ENCODE measurements around the gene CNOT1.
A peak's percentile ranks its signal among the peaks of the same experiment; 100 is the strongest.

CNOT1 gene

GRCh38 chr16:58487566-58488351, 141.9 kb downstream of the CNOT1 start:
- peak; percentile 89 for TF ChIP-seq CTCF (IDR thresholded peaks at IDR 0.05; ENCODE audit: insufficient read depth, low read depth, low read length, missing control alignments)
- no peak overlapping the region for H3K4me3 ChIP-seq (ENCODE audit: low read depth, low read length)
- DNase-seq (ENCODE audit: low read depth): peak; percentile 80

GRCh38 chr16:58485184-58485887, 144.3 kb downstream of the CNOT1 start:
- no peak for TF ChIP-seq CTCF (IDR thresholded peaks at IDR 0.05; ENCODE audit: insufficient read depth, low read depth, low read length, missing control alignments)
- no peak overlapping the region for H3K4me3 ChIP-seq (ENCODE audit: low read depth, low read length)
- DNase-seq (ENCODE audit: low read depth): no peak

- DNase-seq (ENCODE audit: low read depth): no peak
- TF ChIP-seq CTCF (IDR thresholded peaks at IDR 0.05; ENCODE audit: insufficient read depth, low read depth, low read length, missing control alignments): no peak
Observed at GRCh38 chr16:58481931-58482330, 147.7 kb downstream of the CNOT1 start.

GRCh38 chr16:58481226-58481869, 148.3 kb downstream of the CNOT1 start:
- no peak for DNase-seq (ENCODE audit: low read depth)
- no peak for TF ChIP-seq CTCF (IDR thresholded peaks at IDR 0.05; ENCODE audit: insufficient read depth, low read depth, low read length, missing control alignments)
- no peak overlapping the region for H3K4me3 ChIP-seq (ENCODE audit: low read depth, low read length)

More at GRCh38 chr16:58481931-58482330, 147.7 kb downstream of the CNOT1 start:
- H3K4me3 ChIP-seq (ENCODE audit: low read depth, low read length): no peak overlapping the region

- H3K4me3 ChIP-seq (ENCODE audit: low read depth, low read length): no peak overlapping the region
- no peak for TF ChIP-seq CTCF (IDR thresholded peaks at IDR 0.05; ENCODE audit: insufficient read depth, low read depth, low read length, missing control alignments)
- DNase-seq (ENCODE audit: low read depth): no peak
Observed at GRCh38 chr16:58478427-58478826, 151.2 kb downstream of the CNOT1 start.

GRCh38 chr16:58476791-58477190, 152.8 kb downstream of the CNOT1 start:
- no peak overlapping the region for H3K4me3 ChIP-seq (ENCODE audit: low read depth, low read length)
- TF ChIP-seq CTCF (IDR thresholded peaks at IDR 0.05; ENCODE audit: insufficient read depth, low read depth, low read length, missing control alignments): no peak
- no peak for DNase-seq (ENCODE audit: low read depth)

All from GM12865 (cell line).